Trophoblast cell (in vitro differentiated cells and primary cell): ENCODE results near the gene CAPN10.

Experiments used
- DNase-seq, 2 donors: peaks; one replicate each; pipeline ENCODE4 v3.0.0-alpha.2; 2016
- H2AFZ ChIP-seq: 2 replicates; pipeline ENCODE4 v1.6.1; 2013; ENCODE audit warnings: low read length, moderate library complexity, mild to moderate bottlenecking; ENCODE audit not compliant: insufficient read depth, poor library complexity
- H2AK5ac ChIP-seq: 2 replicates; pipeline ENCODE4 v1.6.1; 2013; ENCODE audit warnings: mild to moderate bottlenecking, low read length
- H2BK120ac ChIP-seq: 2 replicates; pipeline ENCODE4 v1.6.1; 2013; ENCODE audit warnings: low read length, mild to moderate bottlenecking, moderate library complexity; ENCODE audit not compliant: insufficient read depth, poor library complexity
- H2BK12ac ChIP-seq: 2 replicates; pipeline ENCODE4 v1.6.1; 2013; ENCODE audit warnings: mild to moderate bottlenecking, low read length, moderate library complexity
- H2BK5ac ChIP-seq: 2 replicates; pipeline ENCODE4 v1.6.1; 2013; ENCODE audit warnings: low read length, low read depth, moderate library complexity, mild to moderate bottlenecking; ENCODE audit not compliant: poor library complexity
- H3K14ac ChIP-seq: 2 replicates; pipeline ENCODE4 v1.6.1; 2013; ENCODE audit warnings: mild to moderate bottlenecking, low read length
- H3K18ac ChIP-seq: 2 replicates; pipeline ENCODE4 v1.6.1; 2013; ENCODE audit warnings: mild to moderate bottlenecking, low read length
- H3K23ac ChIP-seq: 2 replicates; pipeline ENCODE4 v1.6.1; 2013; ENCODE audit warnings: low read length
- H3K27ac ChIP-seq: 2 replicates; pipeline ENCODE4 v1.5.1; 2013; ENCODE audit warnings: low read depth, mild to moderate bottlenecking, inconsistent platforms, low read length, moderate library complexity
- H3K27me3 ChIP-seq: 2 replicates; pipeline ENCODE4 v1.6.1; 2013; ENCODE audit warnings: inconsistent platforms, mild to moderate bottlenecking, low read length, moderate library complexity; ENCODE audit not compliant: insufficient read depth
- H3K36me3 ChIP-seq, 2 experiments: 1 replicate in 1 of 2; 2 replicates in 1 of 2; pipeline ENCODE4 v1.6.1; 2013; ENCODE audit warnings: low read length in 2 of 2, mild to moderate bottlenecking in 2 of 2, moderate library complexity in 1 of 2; ENCODE audit not compliant: insufficient read depth in 2 of 2, control insufficient read depth in 1 of 2
- H3K4ac ChIP-seq: 2 replicates; pipeline ENCODE4 v1.6.1; 2013; ENCODE audit warnings: low read depth, mild to moderate bottlenecking, low read length, moderate library complexity
- H3K4me1 ChIP-seq, 2 experiments: 1 replicate in 1 of 2; 2 replicates in 1 of 2; pipeline ENCODE4 v1.6.1; 2013; ENCODE audit warnings: low read length in 2 of 2, mild to moderate bottlenecking in 2 of 2, moderate library complexity in 1 of 2; ENCODE audit not compliant: insufficient read depth in 2 of 2, control insufficient read depth in 1 of 2
- H3K4me2 ChIP-seq: 2 replicates; pipeline ENCODE4 v1.6.1; 2013; ENCODE audit warnings: inconsistent platforms, mild to moderate bottlenecking, low read length, moderate library complexity
- H3K4me3 ChIP-seq: 2 replicates; pipeline ENCODE4 v1.5.1; 2013; ENCODE audit warnings: mild to moderate bottlenecking, low read depth, low read length, inconsistent platforms
- H3K79me1 ChIP-seq: one replicate; pipeline ENCODE4 v1.6.1; 2013; ENCODE audit warnings: low read length
- H3K79me2 ChIP-seq: 2 replicates; pipeline ENCODE4 v1.6.1; 2013; ENCODE audit warnings: low read length, mild to moderate bottlenecking; ENCODE audit not compliant: control insufficient read depth, insufficient read depth, poor library complexity
- H3K9ac ChIP-seq: 2 replicates; pipeline ENCODE4 v1.6.1; 2013; ENCODE audit warnings: mild to moderate bottlenecking, low read length
- H3K9me3 ChIP-seq: 2 replicates; pipeline ENCODE4 v1.6.1; 2013; ENCODE audit warnings: low read depth, mild to moderate bottlenecking, control low read depth, inconsistent platforms, low read length; ENCODE audit not compliant: insufficient read depth
- H4K12ac ChIP-seq: 2 replicates; pipeline ENCODE4 v1.6.1; 2013; ENCODE audit warnings: low read depth, mild to moderate bottlenecking, low read length, moderate library complexity
- H4K8ac ChIP-seq: 2 replicates; pipeline ENCODE4 v1.6.1; 2013; ENCODE audit warnings: low read depth, mild to moderate bottlenecking, low read length, moderate library complexity
- H4K91ac ChIP-seq: one replicate; pipeline ENCODE4 v1.6.1; 2013; ENCODE audit warnings: low read depth, mild to moderate bottlenecking, low read length, moderate library complexity
- WGBS: extraction: QIAGEN DNeasy Blood & Tissue Kit; methylation state at CpG from one replicate; pipeline ENCODE4 v1.1.7; 2013; ENCODE audit warnings: missing lambda C conversion rate; ENCODE audit not compliant: insufficient read length, insufficient coverage; ENCODE audit errors: extremely low coverage; 5-methylcytosine and 5-hydroxymethylcytosine counted together

CAPN10 gene

GRCh38 chr2:240555541-240556250, 30.8 kb upstream of the CAPN10 start:
- H3K27me3 ChIP-seq = no peaks in the 10 kb centered on the region
- peaks cover 2% of the 10 kb centered on the region for H3K79me2 ChIP-seq
- H2AFZ ChIP-seq = no peak overlapping the region
- H3K36me3 ChIP-seq = peaks cover 8 to 11% of the 10 kb centered on the region in 2 experiments
- no peak overlapping the region for H3K9ac ChIP-seq
- no peak for DNase-seq
- no peak overlapping the region for H2BK120ac ChIP-seq
- no peak overlapping the region for H2AK5ac ChIP-seq
- no peak overlapping the region for H3K27ac ChIP-seq
- WGBS = no CpG with 5 or more reads among the region's 16 CpGs
- no peak overlapping the region for H3K4me3 ChIP-seq
- no peak overlapping the region for H2BK5ac ChIP-seq
- no peak overlapping the region for H3K18ac ChIP-seq
- no peak overlapping the region for H4K8ac ChIP-seq
- no peak overlapping the region for H4K12ac ChIP-seq
- peaks cover 0 to 9% of the 10 kb centered on the region in 2 experiments for H3K4me1 ChIP-seq
- H3K79me1 ChIP-seq = peaks cover 5% of the 10 kb centered on the region
- H3K4ac ChIP-seq = no peak overlapping the region
- no peak overlapping the region for H3K23ac ChIP-seq
- no peak overlapping the region for H3K14ac ChIP-seq
- H3K9me3 ChIP-seq = peaks cover 5% of the 10 kb centered on the region
- H2BK12ac ChIP-seq = no peak overlapping the region
- H3K4me2 ChIP-seq = no peak overlapping the region
- no peak overlapping the region for H4K91ac ChIP-seq

- H3K4ac ChIP-seq = no peak overlapping the region
- H3K9me3 ChIP-seq = peaks cover 2% of the 10 kb centered on the region
- peaks cover 5% of the 10 kb centered on the region for H3K79me2 ChIP-seq
- no peak overlapping the region for H3K18ac ChIP-seq
- H3K27ac ChIP-seq = no peak overlapping the region
- H4K8ac ChIP-seq = no peak overlapping the region
- H2BK12ac ChIP-seq = no peak overlapping the region
- no peak overlapping the region for H3K4me2 ChIP-seq
- H3K23ac ChIP-seq = no peak overlapping the region
- H3K4me3 ChIP-seq = no peak overlapping the region
- peaks cover 6 to 8% of the 10 kb centered on the region in 2 experiments for H3K36me3 ChIP-seq
- H3K14ac ChIP-seq = no peak overlapping the region
- no peak overlapping the region for H2BK5ac ChIP-seq
- no peak overlapping the region for H4K12ac ChIP-seq
- no peak overlapping the region for H3K9ac ChIP-seq
- DNase-seq = peak in 1 of 2 donors; percentile 44
- peaks cover 0 to 11% of the 10 kb centered on the region in 2 experiments for H3K4me1 ChIP-seq
- WGBS = no CpG with 5 or more reads among the region's 9 CpGs
- no peak overlapping the region for H2AFZ ChIP-seq
- no peak overlapping the region for H4K91ac ChIP-seq
- H2BK120ac ChIP-seq = no peak overlapping the region
- H3K79me1 ChIP-seq = peaks cover 9% of the 10 kb centered on the region
- no peak overlapping the region for H2AK5ac ChIP-seq
- H3K27me3 ChIP-seq = no peaks in the 10 kb centered on the region
Observed at GRCh38 chr2:240556553-240557100, 29.9 kb upstream of the CAPN10 start.

- DNase-seq = peak in 1 of 2 donors; percentile 16
- Histone ChIP-seq H2AK5ac (no peak overlapping the region), H3K27me3 (no peaks in the 10 kb centered on the region), H3K18ac (peak overlapping the region; percentile 39), H4K8ac (no peak overlapping the region), H2AFZ (no peak overlapping the region), H4K12ac (no peak overlapping the region), H3K79me2 (peaks cover 5% of the 10 kb centered on the region), H2BK120ac (no peak overlapping the region), H2BK5ac (no peak overlapping the region), H4K91ac (no peak overlapping the region), H3K4ac (no peak overlapping the region), H2BK12ac (no peak overlapping the region), H3K36me3 (peaks cover 6 to 8% of the 10 kb centered on the region in 2 experiments), H3K9ac (no peak overlapping the region), H3K79me1 (peaks cover 9% of the 10 kb centered on the region), H3K27ac (no peak overlapping the region), H3K14ac (no peak overlapping the region), H3K23ac (no peak overlapping the region), H3K4me2 (peak overlapping the region; percentile 67), H3K9me3 (peaks cover 2% of the 10 kb centered on the region), H3K4me1 (peaks cover 0 to 11% of the 10 kb centered on the region in 2 experiments), H3K4me3 (no peak overlapping the region)
- WGBS = no CpG with 5 or more reads among the region's 51 CpGs
Observed at GRCh38 chr2:240557101-240557751, 29.3 kb upstream of the CAPN10 start.

- no peak within 1 kb of the TSS for H2BK12ac ChIP-seq
- H3K23ac ChIP-seq = no peak within 1 kb of the TSS
- no peak within 1 kb of the TSS for H3K14ac ChIP-seq
- DNase-seq = peak; percentile 46
- peaks cover 5% of the 10 kb centered on the region for H3K79me2 ChIP-seq
- H3K4ac ChIP-seq = no peak within 1 kb of the TSS
- no peaks in the 10 kb centered on the region for H3K27me3 ChIP-seq
- H3K36me3 ChIP-seq = peaks cover 4 to 6% of the 10 kb centered on the region in 2 experiments
- H3K4me3 ChIP-seq = peak within 1 kb of the TSS; percentile 29
- H2AK5ac ChIP-seq = no peak within 1 kb of the TSS
- H3K27ac ChIP-seq = no peak within 1 kb of the TSS
- no peak within 1 kb of the TSS for H4K91ac ChIP-seq
- H3K4me2 ChIP-seq = peak within 1 kb of the TSS; percentile 67
- no peak within 1 kb of the TSS for H2BK5ac ChIP-seq
- H4K12ac ChIP-seq = no peak within 1 kb of the TSS
- H3K9me3 ChIP-seq = peaks cover under 1% of the 10 kb centered on the region
- no peak within 1 kb of the TSS for H4K8ac ChIP-seq
- peaks cover 9% of the 10 kb centered on the region for H3K79me1 ChIP-seq
- H3K9ac ChIP-seq = no peak within 1 kb of the TSS
- peaks cover 0 to 11% of the 10 kb centered on the region in 2 experiments for H3K4me1 ChIP-seq
- no CpG with 5 or more reads among the region's 47 CpGs for WGBS
- no peak within 1 kb of the TSS for H2AFZ ChIP-seq
- peak within 1 kb of the TSS; percentile 39 for H3K18ac ChIP-seq
- H2BK120ac ChIP-seq = no peak within 1 kb of the TSS
Observed at GRCh38 chr2:240557808-240558207, 28.7 kb upstream of the CAPN10 start, which contains the start of gene ANKMY1. TSS of gene ANKMY1 (minus strand) at chr2:240557988. CDS start at chr2:240557335, 653 bp downstream.
